ENCODE data around the gene LNX2.

Gene LNX2

DNA sequence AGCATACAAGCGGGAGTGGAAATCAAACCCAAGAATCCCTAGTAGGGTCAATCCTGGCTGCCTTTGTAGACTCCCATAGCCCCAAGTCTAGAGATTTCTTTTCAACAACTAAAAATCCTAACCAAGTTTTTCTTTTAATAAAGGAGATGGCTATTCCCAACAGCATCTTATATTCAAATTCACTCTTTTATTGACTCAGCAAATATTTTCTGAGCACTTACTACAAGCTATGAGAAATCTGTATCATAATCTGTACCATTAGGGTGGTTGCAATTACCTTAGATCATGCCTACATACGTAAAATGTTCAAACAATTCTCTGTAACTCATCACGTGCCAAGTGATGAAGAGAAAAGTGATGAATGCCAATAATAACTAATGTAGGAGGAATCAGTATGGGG, 54.5 kb downstream of the LNX2 start:
- peaks cover 28% of the 10 kb centered on the region for H3K36me3 ChIP-seq (ENCODE audit: control insufficient read depth, insufficient read depth, low read length)
- H3K9me3 ChIP-seq (ENCODE audit: control insufficient read depth, low read length), result no peaks in the 10 kb centered on the region
- H3K4me1 ChIP-seq (ENCODE audit: control insufficient read depth, insufficient read depth, low read length, poor library complexity, severe bottlenecking), result no peaks in the 10 kb centered on the region
- H3K27ac ChIP-seq (ENCODE audit: low read depth, low read length, severe bottlenecking), result no peak overlapping the region
- WGBS, 2 experiments (ENCODE audit: insufficient coverage in 2 of 2), result 85 to 100% methylated on average over 1 to 2 of the region's 3 CpGs
- no peak overlapping the region for H3K4me3 ChIP-seq (ENCODE audit: extremely low read depth, insufficient read depth, low read length, poor library complexity, severe bottlenecking)

DNA sequence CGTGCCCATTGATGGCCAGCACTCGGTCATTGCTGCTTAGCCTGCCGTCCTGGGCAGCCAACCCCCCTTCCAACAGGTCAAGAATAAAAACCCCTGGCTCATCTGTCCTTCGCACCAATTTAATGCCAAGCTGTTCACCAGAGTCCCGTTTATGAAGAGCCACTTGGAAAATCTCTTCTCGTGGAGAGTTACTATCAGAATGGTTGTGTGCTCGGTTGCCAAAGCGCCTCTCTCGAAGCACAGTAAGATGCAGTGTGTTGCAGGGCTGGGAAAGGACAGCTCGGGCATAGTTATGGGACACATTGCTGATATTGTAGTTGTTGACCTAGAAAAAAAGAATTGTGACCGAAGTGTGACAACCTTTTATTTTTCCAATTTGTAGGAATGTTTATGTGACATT, 57.9 kb downstream of the LNX2 start:
- H3K27ac ChIP-seq (ENCODE audit: low read depth, low read length, severe bottlenecking), result no peak overlapping the region
- peaks cover 21% of the 10 kb centered on the region for H3K36me3 ChIP-seq (ENCODE audit: control insufficient read depth, insufficient read depth, low read length)
- H3K4me1 ChIP-seq (ENCODE audit: control insufficient read depth, insufficient read depth, low read length, poor library complexity, severe bottlenecking), result no peaks in the 10 kb centered on the region
- H3K9me3 ChIP-seq (ENCODE audit: control insufficient read depth, low read length), result no peaks in the 10 kb centered on the region
- 91 to 92% methylated on average over 10 of the region's 11 CpGs for WGBS, 2 experiments (ENCODE audit: insufficient coverage in 2 of 2)
- H3K4me3 ChIP-seq (ENCODE audit: extremely low read depth, insufficient read depth, low read length, poor library complexity, severe bottlenecking), result no peak overlapping the region

DNA sequence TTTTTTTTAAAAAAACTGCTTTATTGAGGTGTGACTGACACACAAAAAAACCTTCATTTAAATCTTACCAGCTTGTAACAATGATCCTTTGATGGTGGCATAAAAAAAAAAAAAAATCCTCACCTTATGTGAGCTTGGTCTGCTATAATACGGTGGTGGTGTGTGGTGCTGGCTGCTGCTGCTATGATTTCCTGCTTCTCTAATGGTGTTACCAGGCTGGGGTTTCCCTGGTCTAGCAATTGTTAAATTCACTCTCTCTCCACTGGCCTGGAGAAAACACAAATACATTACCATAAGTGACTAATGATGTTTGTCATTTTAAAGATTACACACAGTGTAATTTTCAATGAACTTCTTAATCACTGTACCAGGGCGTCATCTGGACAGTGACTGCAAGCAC, 60.6 kb downstream of the LNX2 start:
- H3K4me3 ChIP-seq (ENCODE audit: extremely low read depth, insufficient read depth, low read length, poor library complexity, severe bottlenecking), result no peak overlapping the region
- peaks cover 17% of the 10 kb centered on the region for H3K36me3 ChIP-seq (ENCODE audit: control insufficient read depth, insufficient read depth, low read length)
- H3K4me1 ChIP-seq (ENCODE audit: control insufficient read depth, insufficient read depth, low read length, poor library complexity, severe bottlenecking), result no peaks in the 10 kb centered on the region
- WGBS, 2 experiments (ENCODE audit: insufficient coverage in 2 of 2), result 100% methylated on average over 1 of the region's 2 CpGs; no CpG with 5 or more reads in 1 of the 2 experiments
- no peaks in the 10 kb centered on the region for H3K9me3 ChIP-seq (ENCODE audit: control insufficient read depth, low read length)
- H3K27ac ChIP-seq (ENCODE audit: low read depth, low read length, severe bottlenecking), result no peak overlapping the region

DNA sequence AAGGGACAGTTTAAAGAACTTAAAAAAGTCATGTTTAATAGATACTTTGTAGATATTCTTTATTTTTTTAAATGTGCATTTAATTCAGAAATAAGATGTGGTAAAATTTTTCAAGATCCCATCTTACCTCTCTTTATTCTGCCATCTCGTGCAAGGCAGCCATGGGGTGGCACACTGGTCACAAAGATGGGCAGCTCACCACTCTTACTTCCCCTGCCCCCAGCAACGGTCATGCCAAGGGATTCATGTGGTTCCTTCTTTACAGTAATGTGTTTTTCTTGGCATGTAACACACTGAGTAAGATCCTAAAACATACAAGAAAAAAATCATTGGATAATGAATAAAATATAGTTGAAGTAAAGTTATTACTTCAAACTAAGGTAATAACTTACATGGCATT, 64.2 kb downstream of the LNX2 start:
- no peak overlapping the region for H3K4me3 ChIP-seq (ENCODE audit: extremely low read depth, insufficient read depth, low read length, poor library complexity, severe bottlenecking)
- no peaks in the 10 kb centered on the region for H3K9me3 ChIP-seq (ENCODE audit: control insufficient read depth, low read length)
- no peak overlapping the region for H3K27ac ChIP-seq (ENCODE audit: low read depth, low read length, severe bottlenecking)
- 100% methylated on average over 1 of the region's 2 CpGs; no CpG with 5 or more reads in 1 of the 2 experiments for WGBS, 2 experiments (ENCODE audit: insufficient coverage in 2 of 2)
- H3K36me3 ChIP-seq (ENCODE audit: control insufficient read depth, insufficient read depth, low read length), result peaks cover 19% of the 10 kb centered on the region
- H3K4me1 ChIP-seq (ENCODE audit: control insufficient read depth, insufficient read depth, low read length, poor library complexity, severe bottlenecking), result no peaks in the 10 kb centered on the region

DNA sequence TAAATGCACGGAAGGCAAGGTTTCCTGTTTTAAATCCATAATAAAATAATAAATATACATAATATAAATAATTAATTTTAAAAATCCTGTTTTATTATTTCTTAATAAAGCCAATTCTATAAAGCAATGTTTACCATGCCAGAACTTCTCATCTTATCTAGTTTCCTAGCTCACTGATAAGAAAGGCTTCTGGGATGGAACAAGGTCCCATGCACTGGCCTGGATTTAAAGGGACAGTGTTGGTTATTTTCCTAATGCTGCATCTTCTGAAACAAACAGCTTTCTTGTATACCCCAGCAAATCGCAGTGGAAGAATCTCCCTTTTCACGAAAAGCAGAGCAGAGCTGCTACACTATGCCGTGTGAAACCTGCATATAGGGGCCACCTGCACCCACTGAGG, 68.8 kb downstream of the LNX2 start:
- no peaks in the 10 kb centered on the region for H3K4me1 ChIP-seq (ENCODE audit: control insufficient read depth, insufficient read depth, low read length, poor library complexity, severe bottlenecking)
- WGBS, 2 experiments (ENCODE audit: insufficient coverage in 2 of 2), result 70 to 83% methylated on average over 2 to 3 of the region's 4 CpGs
- no peaks in the 10 kb centered on the region for H3K9me3 ChIP-seq (ENCODE audit: control insufficient read depth, low read length)
- H3K4me3 ChIP-seq (ENCODE audit: extremely low read depth, insufficient read depth, low read length, poor library complexity, severe bottlenecking), result no peak overlapping the region
- peaks cover 36% of the 10 kb centered on the region for H3K36me3 ChIP-seq (ENCODE audit: control insufficient read depth, insufficient read depth, low read length)
- H3K27ac ChIP-seq (ENCODE audit: low read depth, low read length, severe bottlenecking), result no peak overlapping the region

DNA sequence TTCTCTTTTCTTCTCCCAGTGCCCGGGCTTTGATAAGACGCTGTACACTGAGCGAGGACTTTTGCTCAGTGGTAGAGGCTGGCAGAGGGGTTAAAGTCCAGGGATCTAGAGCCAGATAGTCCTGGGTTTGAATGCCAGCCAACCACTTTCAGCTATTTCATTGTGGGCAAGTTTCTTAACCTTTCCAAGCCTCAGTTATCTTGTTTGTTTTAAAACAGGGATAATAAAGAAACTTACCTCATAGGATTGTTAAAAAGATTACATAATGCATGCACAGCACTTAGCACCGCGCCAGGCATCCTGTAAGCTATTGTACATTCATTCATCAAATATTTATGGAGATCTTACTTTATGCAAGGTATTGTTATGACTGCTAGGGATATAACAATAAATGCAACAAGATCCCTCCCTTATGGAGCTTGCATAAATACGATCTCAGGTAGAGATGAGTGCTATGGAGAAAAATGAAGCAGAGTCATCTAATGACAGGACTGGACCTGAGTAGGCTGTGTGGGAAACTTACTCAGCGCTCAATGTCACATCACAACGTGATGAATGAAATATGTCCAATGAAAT, 70.8 kb downstream of the LNX2 start:
- WGBS, 2 experiments (ENCODE audit: insufficient coverage in 2 of 2), result 90 to 91% methylated on average over 3 to 4 of the region's 8 CpGs
- Histone ChIP-seq H3K4me3 (ENCODE audit: extremely low read depth, insufficient read depth, low read length, poor library complexity, severe bottlenecking) (no peak overlapping the region), H3K4me1 (ENCODE audit: control insufficient read depth, insufficient read depth, low read length, poor library complexity, severe bottlenecking) (no peaks in the 10 kb centered on the region), H3K27ac (ENCODE audit: low read depth, low read length, severe bottlenecking) (no peak overlapping the region), H3K9me3 (ENCODE audit: control insufficient read depth, low read length) (no peaks in the 10 kb centered on the region), H3K36me3 (ENCODE audit: control insufficient read depth, insufficient read depth, low read length) (peaks cover 27% of the 10 kb centered on the region)

DNA sequence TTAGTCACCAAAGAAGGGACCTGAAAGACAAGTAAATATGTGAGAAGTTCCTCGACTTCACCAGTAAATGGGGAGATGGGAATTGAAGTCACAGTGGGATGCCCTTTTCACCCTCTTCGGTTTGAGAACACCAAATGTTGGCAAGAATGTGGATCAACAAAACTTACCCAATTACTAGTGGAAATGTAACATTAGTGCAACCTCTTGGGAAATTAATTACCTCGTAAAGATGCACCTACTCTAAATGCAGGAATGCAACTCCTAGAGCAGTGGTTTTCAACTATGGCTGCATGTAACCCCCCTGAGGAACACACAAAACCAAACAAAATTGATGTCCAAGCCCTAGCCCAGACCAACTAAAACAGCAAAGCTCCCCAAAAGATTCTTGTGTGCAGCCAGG, 78.1 kb downstream of the LNX2 start:
- WGBS, 2 experiments (ENCODE audit: insufficient coverage in 2 of 2), result 90 to 93% methylated on average over 2 of the region's 3 CpGs
- Histone ChIP-seq H3K36me3 (ENCODE audit: control insufficient read depth, insufficient read depth, low read length) (no peaks in the 10 kb centered on the region), H3K9me3 (ENCODE audit: control insufficient read depth, low read length) (no peaks in the 10 kb centered on the region), H3K27ac (ENCODE audit: low read depth, low read length, severe bottlenecking) (no peak overlapping the region), H3K4me1 (ENCODE audit: control insufficient read depth, insufficient read depth, low read length, poor library complexity, severe bottlenecking) (no peaks in the 10 kb centered on the region), H3K4me3 (ENCODE audit: extremely low read depth, insufficient read depth, low read length, poor library complexity, severe bottlenecking) (no peak overlapping the region)

DNA sequence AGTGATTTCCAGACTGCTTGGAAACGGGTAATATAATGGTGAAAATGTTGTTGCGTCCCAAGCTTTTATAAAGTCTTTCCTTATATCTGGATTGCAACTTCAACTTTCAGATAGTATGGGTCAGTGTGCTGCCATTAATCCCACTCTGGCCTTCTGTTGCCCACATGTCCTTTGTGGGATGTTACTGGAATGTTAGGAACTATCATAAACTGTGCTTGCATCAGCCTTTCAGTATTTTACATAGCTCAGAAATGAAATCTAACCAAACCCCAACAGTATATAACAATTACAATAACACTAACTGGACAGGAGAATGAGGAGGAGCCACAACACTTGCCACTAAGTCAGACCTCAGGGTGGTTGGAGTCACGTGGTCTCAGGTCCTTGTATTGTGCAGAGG, 78.9 kb downstream of the LNX2 start:
- no peak overlapping the region for H3K4me3 ChIP-seq (ENCODE audit: extremely low read depth, insufficient read depth, low read length, poor library complexity, severe bottlenecking)
- H3K27ac ChIP-seq (ENCODE audit: low read depth, low read length, severe bottlenecking), result no peak overlapping the region
- WGBS, 2 experiments (ENCODE audit: insufficient coverage in 2 of 2), result 84 to 86% methylated on average over 1 to 3 of the region's 3 CpGs
- H3K36me3 ChIP-seq (ENCODE audit: control insufficient read depth, insufficient read depth, low read length), result no peaks in the 10 kb centered on the region
- H3K9me3 ChIP-seq (ENCODE audit: control insufficient read depth, low read length), result no peaks in the 10 kb centered on the region
- H3K4me1 ChIP-seq (ENCODE audit: control insufficient read depth, insufficient read depth, low read length, poor library complexity, severe bottlenecking), result no peaks in the 10 kb centered on the region

DNA sequence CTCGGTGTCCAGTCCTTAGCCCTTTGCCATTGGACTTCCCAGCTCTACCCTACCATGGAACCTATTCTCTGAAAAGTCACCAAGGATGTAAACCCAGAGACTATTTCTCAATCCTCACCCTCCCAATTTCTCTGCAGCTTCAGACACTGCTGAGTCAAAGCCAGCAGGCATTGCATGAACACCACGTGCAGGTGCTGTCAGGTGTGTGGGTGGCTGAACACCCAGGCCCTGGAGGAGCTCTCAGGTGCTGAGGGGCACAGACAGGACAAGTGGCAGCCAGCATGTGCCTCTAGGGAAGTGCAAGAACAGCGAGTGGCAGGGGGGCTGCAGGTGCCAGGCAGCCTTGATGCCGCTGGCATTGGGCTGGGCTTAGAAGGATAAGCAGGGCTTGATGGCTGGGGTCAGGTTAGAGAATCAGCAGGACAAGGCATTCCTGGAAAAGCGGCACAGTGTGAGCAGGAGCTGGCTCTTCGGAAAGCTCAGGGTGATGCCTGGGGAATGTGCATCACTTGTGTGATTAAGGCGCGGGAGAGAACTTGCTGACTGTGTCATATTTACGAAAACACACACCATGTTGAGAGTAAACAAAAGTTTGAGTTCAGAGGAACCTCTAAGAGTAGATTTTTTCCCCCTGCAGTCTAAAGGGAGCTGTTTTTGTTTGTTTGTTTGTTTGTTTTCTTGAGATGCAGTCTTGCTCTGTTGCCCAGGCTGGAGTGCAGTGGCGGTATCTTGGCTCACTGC, 83.8 kb downstream of the LNX2 start:
- H3K4me3 ChIP-seq (ENCODE audit: extremely low read depth, insufficient read depth, low read length, poor library complexity, severe bottlenecking), result no peak overlapping the region
- H3K36me3 ChIP-seq (ENCODE audit: control insufficient read depth, insufficient read depth, low read length), result no peaks in the 10 kb centered on the region
- H3K9me3 ChIP-seq (ENCODE audit: control insufficient read depth, low read length), result no peaks in the 10 kb centered on the region
- H3K27ac ChIP-seq (ENCODE audit: low read depth, low read length, severe bottlenecking), result no peak overlapping the region
- 89 to 93% methylated on average over 10 of the region's 10 CpGs for WGBS, 2 experiments (ENCODE audit: insufficient coverage in 2 of 2)
- H3K4me1 ChIP-seq (ENCODE audit: control insufficient read depth, insufficient read depth, low read length, poor library complexity, severe bottlenecking), result no peaks in the 10 kb centered on the region

DNA sequence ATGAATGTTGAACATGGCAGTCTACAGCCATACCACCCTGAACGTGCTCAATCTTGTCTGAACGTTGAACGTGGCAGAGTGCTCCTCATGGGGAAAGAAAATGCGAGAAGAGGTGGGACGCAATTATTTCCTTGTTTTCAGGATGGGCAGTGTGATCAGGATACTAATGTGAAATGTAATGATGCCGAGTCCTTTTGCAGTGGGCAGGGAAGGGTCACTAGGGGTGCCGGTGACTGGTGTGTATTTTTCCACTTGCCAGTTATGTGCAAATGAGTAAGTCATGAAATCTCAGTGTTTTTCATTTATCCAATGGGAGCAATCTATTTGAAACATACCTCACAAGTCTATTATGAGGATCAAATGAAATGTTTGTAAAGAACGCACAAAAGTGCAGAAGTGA, 84.8 kb downstream of the LNX2 start:
- Histone ChIP-seq H3K9me3 (ENCODE audit: control insufficient read depth, low read length) (no peaks in the 10 kb centered on the region), H3K27ac (ENCODE audit: low read depth, low read length, severe bottlenecking) (no peak overlapping the region), H3K4me3 (ENCODE audit: extremely low read depth, insufficient read depth, low read length, poor library complexity, severe bottlenecking) (no peak overlapping the region), H3K36me3 (ENCODE audit: control insufficient read depth, insufficient read depth, low read length) (no peaks in the 10 kb centered on the region), H3K4me1 (ENCODE audit: control insufficient read depth, insufficient read depth, low read length, poor library complexity, severe bottlenecking) (no peaks in the 10 kb centered on the region)
- WGBS, 2 experiments (ENCODE audit: insufficient coverage in 2 of 2), result 91% methylated on average over 6 of the region's 8 CpGs

DNA sequence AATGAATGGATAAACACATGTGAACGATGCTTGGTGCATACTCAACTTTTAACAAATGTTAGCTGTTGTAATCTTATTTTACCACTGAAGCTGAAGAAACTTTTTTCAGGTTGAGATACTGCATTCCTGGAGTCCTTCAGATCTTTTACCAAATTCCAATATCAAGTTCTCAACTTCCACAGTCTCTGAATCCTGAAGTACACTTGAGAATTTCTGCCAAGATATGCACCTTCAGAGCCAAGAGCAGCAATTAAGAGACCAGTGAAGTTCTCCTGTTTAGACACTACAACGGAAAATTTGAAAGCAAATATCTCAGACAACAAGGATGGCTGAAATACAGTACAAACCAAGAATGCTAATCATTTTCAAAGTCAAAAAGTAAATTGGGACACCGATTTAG, 85.3 kb downstream of the LNX2 start:
- 86 to 89% methylated on average over 2 of the region's 3 CpGs for WGBS, 2 experiments (ENCODE audit: insufficient coverage in 2 of 2)
- no peak overlapping the region for H3K27ac ChIP-seq (ENCODE audit: low read depth, low read length, severe bottlenecking)
- no peaks in the 10 kb centered on the region for H3K4me1 ChIP-seq (ENCODE audit: control insufficient read depth, insufficient read depth, low read length, poor library complexity, severe bottlenecking)
- H3K9me3 ChIP-seq (ENCODE audit: control insufficient read depth, low read length), result no peaks in the 10 kb centered on the region
- no peak overlapping the region for H3K4me3 ChIP-seq (ENCODE audit: extremely low read depth, insufficient read depth, low read length, poor library complexity, severe bottlenecking)
- H3K36me3 ChIP-seq (ENCODE audit: control insufficient read depth, insufficient read depth, low read length), result no peaks in the 10 kb centered on the region

Measured in mesodermal cell (in vitro differentiated cells).